MM.1S (cell line): ENCODE results near the gene EXOC1.

Experiments used
- DNase-seq: peaks from one replicate; pipeline ENCODE4 v3.0.0-alpha.2; 2015
- H2AFZ ChIP-seq: fragments of 300-600 bp; sonication (generic); 2 replicates; pipeline ENCODE4 v1.6.0; 2016; ENCODE audit warnings: antibody characterized with exemption, low read length
- H3F3A ChIP-seq: fragments of 300-600 bp; sonication (generic); 2 replicates; pipeline ENCODE4 v1.6.1; 2016; ENCODE audit warnings: mild to moderate bottlenecking, antibody characterized with exemption, low read length, moderate library complexity, mixed read lengths; ENCODE audit not compliant: insufficient read depth
- H3K27ac ChIP-seq: fragments of 300-600 bp; sonication (generic); 2 replicates; pipeline ENCODE4 v1.5.1; 2016; ENCODE audit warnings: mild to moderate bottlenecking, low read length
- H3K27me3 ChIP-seq: fragments of 300-600 bp; sonication (generic); replicated peaks from 2 replicates; pipeline ENCODE4 v1.6.0; 2016; ENCODE audit warnings: low read length; ENCODE audit not compliant: insufficient read depth
- H3K36me3 ChIP-seq: fragments of 300-600 bp; sonication (generic); replicated peaks from 2 replicates; pipeline ENCODE4 v1.6.1; 2016; ENCODE audit warnings: mild to moderate bottlenecking, low read length, mixed read lengths; ENCODE audit not compliant: insufficient read depth
- H3K4me1 ChIP-seq: fragments of 300-600 bp; sonication (generic); 2 replicates; pipeline ENCODE4 v1.6.1; 2016; ENCODE audit warnings: low read length, mixed read lengths
- H3K4me2 ChIP-seq: fragments of 300-600 bp; sonication (generic); 2 replicates; pipeline ENCODE4 v1.6.0; 2016; ENCODE audit warnings: low read depth, low read length
- H3K4me3 ChIP-seq: fragments of 300-600 bp; sonication (generic); 2 replicates; pipeline ENCODE4 v1.5.1; 2016; ENCODE audit warnings: low read length, mixed read lengths
- H3K79me2 ChIP-seq: fragments of 300-600 bp; sonication (generic); 2 replicates; pipeline ENCODE4 v1.6.1; 2016; ENCODE audit warnings: mixed run types, low read length, mixed read lengths
- H3K9ac ChIP-seq: fragments of 300-600 bp; sonication (generic); 2 replicates; pipeline ENCODE4 v1.6.1; 2016; ENCODE audit warnings: low read length, mixed read lengths
- H3K9me2 ChIP-seq: fragments of 300-600 bp; sonication (generic); replicated peaks from 2 replicates; pipeline ENCODE4 v1.6.1; 2016; ENCODE audit warnings: mild to moderate bottlenecking, low read length, mixed read lengths; ENCODE audit not compliant: insufficient read depth
- H3K9me3 ChIP-seq: fragments of 300-600 bp; sonication (generic); replicated peaks from 2 replicates; pipeline ENCODE4 v1.6.1; 2016; ENCODE audit warnings: mild to moderate bottlenecking, low read length, mixed read lengths; ENCODE audit not compliant: insufficient read depth
- H4K20me1 ChIP-seq: fragments of 300-600 bp; sonication (generic); 2 replicates; pipeline ENCODE4 v1.6.1; 2016; ENCODE audit warnings: mild to moderate bottlenecking, low read length, moderate library complexity, mixed read lengths; ENCODE audit not compliant: insufficient read depth
- EZH2 ChIP-seq: fragments of 300-600 bp; sonication (generic); optimal IDR thresholded peaks from 2 replicates; pipeline ENCODE3; 2017; ENCODE audit warnings: low read depth, mild to moderate bottlenecking, antibody characterized with exemption, low read length, mixed read lengths
- EZH2phosphoT487 ChIP-seq: fragments of 300-600 bp; sonication (generic); IDR thresholded peaks from 2 replicates; pipeline ENCODE4 v1.6.1; 2018; ENCODE audit warnings: antibody characterized with exemption, low read length
- TF ChIP-seq, protein P1 (sequence below): fragments of 300-600 bp; sonication (generic); IDR thresholded peaks from 2 replicates; pipeline ENCODE4 v1.5.1; 2016; ENCODE audit warnings: antibody characterized with exemption, low read length, mixed read lengths

EXOC1 gene

DNA sequence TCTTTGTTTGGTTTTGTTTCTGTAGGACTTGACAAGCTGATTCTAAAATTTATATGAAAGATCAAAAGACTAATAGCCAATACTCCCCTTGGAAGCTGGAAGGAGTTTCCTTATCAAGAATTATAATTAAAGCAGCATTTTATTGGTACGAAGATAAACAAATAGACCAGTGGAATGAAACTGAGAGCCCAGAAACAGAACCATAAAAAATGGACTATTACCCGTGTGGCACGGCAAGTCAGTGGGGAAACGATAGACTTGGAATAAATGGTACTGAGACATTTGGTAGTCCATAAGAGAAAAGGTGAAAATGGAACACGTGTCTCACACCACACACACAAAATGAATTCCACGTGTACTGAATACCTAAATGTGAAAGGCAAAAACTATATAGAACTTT is 52.9 kb downstream of the EXOC1 start:
- H3K27me3 ChIP-seq = no peaks in the 10 kb centered on the region
- H3K36me3 ChIP-seq = no peaks in the 10 kb centered on the region
- H3K4me3 ChIP-seq = no peak overlapping the region
- H3K27ac ChIP-seq = no peak overlapping the region
- no peak overlapping the region for H3K4me2 ChIP-seq
- no peaks in the 10 kb centered on the region for H3K9me3 ChIP-seq
- no peaks in the 10 kb centered on the region for H3K4me1 ChIP-seq
- DNase-seq = no peak
- TF ChIP-seq, protein P1, sequence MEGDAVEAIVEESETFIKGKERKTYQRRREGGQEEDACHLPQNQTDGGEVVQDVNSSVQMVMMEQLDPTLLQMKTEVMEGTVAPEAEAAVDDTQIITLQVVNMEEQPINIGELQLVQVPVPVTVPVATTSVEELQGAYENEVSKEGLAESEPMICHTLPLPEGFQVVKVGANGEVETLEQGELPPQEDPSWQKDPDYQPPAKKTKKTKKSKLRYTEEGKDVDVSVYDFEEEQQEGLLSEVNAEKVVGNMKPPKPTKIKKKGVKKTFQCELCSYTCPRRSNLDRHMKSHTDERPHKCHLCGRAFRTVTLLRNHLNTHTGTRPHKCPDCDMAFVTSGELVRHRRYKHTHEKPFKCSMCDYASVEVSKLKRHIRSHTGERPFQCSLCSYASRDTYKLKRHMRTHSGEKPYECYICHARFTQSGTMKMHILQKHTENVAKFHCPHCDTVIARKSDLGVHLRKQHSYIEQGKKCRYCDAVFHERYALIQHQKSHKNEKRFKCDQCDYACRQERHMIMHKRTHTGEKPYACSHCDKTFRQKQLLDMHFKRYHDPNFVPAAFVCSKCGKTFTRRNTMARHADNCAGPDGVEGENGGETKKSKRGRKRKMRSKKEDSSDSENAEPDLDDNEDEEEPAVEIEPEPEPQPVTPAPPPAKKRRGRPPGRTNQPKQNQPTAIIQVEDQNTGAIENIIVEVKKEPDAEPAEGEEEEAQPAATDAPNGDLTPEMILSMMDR = no peak
- no peak for TF ChIP-seq EZH2
- TF ChIP-seq EZH2phosphoT487 = no peak
- H3K79me2 ChIP-seq = no peaks in the 10 kb centered on the region
- no peak overlapping the region for H3K9ac ChIP-seq
- no peaks in the 10 kb centered on the region for H4K20me1 ChIP-seq
- no peak overlapping the region for H2AFZ ChIP-seq
- H3K9me2 ChIP-seq = no peaks in the 10 kb centered on the region
- H3F3A ChIP-seq = no peaks in the 10 kb centered on the region

DNA sequence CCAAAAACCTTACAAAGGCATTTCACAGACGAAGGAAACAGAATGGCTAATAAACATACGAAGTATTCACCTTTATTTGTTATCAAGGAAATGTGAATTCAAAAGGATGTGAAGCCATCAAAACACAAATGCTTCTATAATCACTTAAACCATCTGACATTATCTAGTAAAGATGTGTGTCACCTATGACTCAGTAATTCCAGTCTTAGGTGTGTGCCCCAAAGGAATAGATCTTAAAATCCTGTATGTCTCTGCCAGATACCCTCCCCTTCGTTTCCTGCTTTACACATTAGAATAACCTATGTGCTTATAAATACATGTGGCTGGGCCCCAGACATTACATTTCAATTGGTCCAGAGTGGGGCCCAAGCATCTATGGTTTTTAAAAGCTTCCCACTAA is 53.5 kb downstream of the EXOC1 start:
- H3K79me2 ChIP-seq = no peaks in the 10 kb centered on the region
- no peak overlapping the region for H3K9ac ChIP-seq
- H3K4me1 ChIP-seq = no peaks in the 10 kb centered on the region
- H3K27me3 ChIP-seq = no peaks in the 10 kb centered on the region
- TF ChIP-seq, protein P1 = no peak
- TF ChIP-seq EZH2phosphoT487 (no peak), EZH2 (no peak)
- H3F3A ChIP-seq = no peaks in the 10 kb centered on the region
- DNase-seq = no peak
- H3K4me3 ChIP-seq = no peak overlapping the region
- H3K9me2 ChIP-seq = no peaks in the 10 kb centered on the region
- H4K20me1 ChIP-seq = no peaks in the 10 kb centered on the region
- H3K9me3 ChIP-seq = no peaks in the 10 kb centered on the region
- H3K36me3 ChIP-seq = no peaks in the 10 kb centered on the region
- no peak overlapping the region for H2AFZ ChIP-seq
- peak overlapping the region; percentile 48 for H3K4me2 ChIP-seq
- H3K27ac ChIP-seq = no peak overlapping the region

DNA sequence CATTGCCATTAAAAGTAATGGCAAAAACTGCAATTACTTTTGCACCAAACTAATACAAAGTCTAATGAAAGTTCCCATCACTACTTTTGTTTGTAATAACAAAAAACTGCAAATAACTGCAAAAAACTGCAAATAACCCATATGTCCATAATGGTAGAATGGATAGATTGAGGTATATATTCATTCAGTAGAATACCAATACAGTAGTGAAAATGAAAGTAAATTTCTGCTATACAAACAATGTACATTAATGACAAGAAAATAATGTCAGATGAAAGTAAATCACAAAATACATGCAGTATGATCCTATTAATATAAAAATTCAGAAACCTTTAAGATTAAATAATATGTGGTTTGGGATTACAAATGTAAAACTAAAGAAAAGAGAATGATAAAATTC is 54.0 kb downstream of the EXOC1 start:
- Histone ChIP-seq H4K20me1 (no peaks in the 10 kb centered on the region), H3K9me2 (no peaks in the 10 kb centered on the region), H3K27ac (no peak overlapping the region), H3K36me3 (no peaks in the 10 kb centered on the region), H3K9me3 (no peaks in the 10 kb centered on the region), H3K27me3 (no peaks in the 10 kb centered on the region), H3K79me2 (no peaks in the 10 kb centered on the region), H3K4me3 (no peak overlapping the region), H3K4me1 (no peaks in the 10 kb centered on the region), H2AFZ (no peak overlapping the region), H3K9ac (no peak overlapping the region), H3K4me2 (peak overlapping the region; percentile 48), H3F3A (no peaks in the 10 kb centered on the region)
- TF ChIP-seq EZH2phosphoT487 (no peak), EZH2 (no peak)
- TF ChIP-seq, protein P1 = no peak
- peak; percentile 17 for DNase-seq
